Dermis microvascular lymphatic vessel endothelial cell (primary cell): Measurements from ENCODE around the gene EVL. TPM values are rescaled to one million over a fixed set of nuclear protein-coding genes. Genes with fewer than 3 reads are reported as not detected.
A peak's percentile ranks its signal among the peaks of the same experiment; 100 is the strongest.
"Not testable (repeated sequence)": the region's sequence is repeated elsewhere in the genome, so short reads cannot be mapped to it uniquely, and the experiment has no call there.

Experiments
- DNase-seq, 2 donors: peaks; one replicate each; pipeline versions ENCODE4 v3.0.0 to v3.0.0-alpha.2; 2010; ENCODE audit warnings: low read depth in 2 of 2
- total RNA-seq: library from RNA; depleted of rRNA; stranded (reverse); fragments of >200 nt; gene quantifications from 2 replicates; pipeline ENCODE4 v1.2.1, GENCODE V29; 2014

The EVL gene
- total RNA-seq, 1 donor from 2014 or later = 6.9 TPM

- no peak for DNase-seq
These were observed 94.8 kb downstream of the EVL start for GRCh38 chr14:100159865-100160533.

GRCh38 chr14:100160534-100160916 is 95.3 kb downstream of the EVL start:
- no peak for DNase-seq

- no peak for DNase-seq
These were observed 100.2 kb downstream of the EVL start for GRCh38 chr14:100165376-100165775.

- DNase-seq = no peak
These were observed 100.7 kb downstream of the EVL start for GRCh38 chr14:100165831-100166440.

- DNase-seq = no peak
These were observed 103.3 kb downstream of the EVL start for GRCh38 chr14:100168506-100168905.

GRCh38 chr14:100170880-100171279 is 105.7 kb downstream of the EVL start:
- DNase-seq = no peak

- DNase-seq = no peak
These were observed 107.6 kb downstream of the EVL start for GRCh38 chr14:100172811-100173210.

GRCh38 chr14:100173353-100173752 is 108.1 kb downstream of the EVL start:
- no peak for DNase-seq

- DNase-seq = no peak
These were observed 111.6 kb downstream of the EVL start for GRCh38 chr14:100176811-100177327.

GRCh38 chr14:100178691-100179090 is 113.5 kb downstream of the EVL start:
- DNase-seq = no peak

- DNase-seq = not testable (repeated sequence)
These were observed 115.4 kb downstream of the EVL start for GRCh38 chr14:100180671-100181070.

- not testable (repeated sequence) for DNase-seq
These were observed 116.8 kb downstream of the EVL start for GRCh38 chr14:100181876-100182551.

- no peak for DNase-seq
These were observed 122.1 kb downstream of the EVL start for GRCh38 chr14:100187247-100187833.

- no peak for DNase-seq
These were observed 123.3 kb downstream of the EVL start for GRCh38 chr14:100188392-100189030.

GRCh38 chr14:100190126-100190525 is 124.9 kb downstream of the EVL start:
- no peak for DNase-seq

GRCh38 chr14:100191584-100192249 is 126.5 kb downstream of the EVL start:
- DNase-seq = no peak

- DNase-seq = no peak
These were observed 127.0 kb downstream of the EVL start for GRCh38 chr14:100192250-100192671.

- peak; percentile 92 to 96 for DNase-seq
These were observed 127.6 kb downstream of the EVL start for GRCh38 chr14:100192672-100193416.
